Measurements from ENCODE around the gene ADAMTS6.
"Not testable (repeated sequence)": the region's sequence is repeated elsewhere in the genome, so short reads cannot be mapped to it uniquely, and the experiment has no call there.

The ADAMTS6 gene

DNA sequence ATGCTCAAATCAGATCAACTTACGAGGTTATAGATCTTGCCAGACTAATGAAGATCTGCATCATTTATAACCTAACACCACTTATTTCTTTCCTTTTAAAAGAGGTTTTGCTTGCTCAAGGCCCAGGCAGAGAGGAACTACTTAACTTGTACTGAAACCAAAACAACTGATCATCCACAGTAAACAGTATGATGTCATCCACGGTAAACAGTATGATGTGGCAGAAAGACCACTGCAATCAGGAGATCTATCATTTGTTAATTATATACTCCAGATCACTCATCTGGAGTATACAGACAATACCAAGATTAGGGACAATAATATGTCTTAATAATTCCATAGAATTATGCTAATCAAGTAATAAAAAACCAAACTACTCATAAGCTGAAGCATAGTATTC is 116.8 kb downstream of the ADAMTS6 start:
- DNase-seq = no peak

DNA sequence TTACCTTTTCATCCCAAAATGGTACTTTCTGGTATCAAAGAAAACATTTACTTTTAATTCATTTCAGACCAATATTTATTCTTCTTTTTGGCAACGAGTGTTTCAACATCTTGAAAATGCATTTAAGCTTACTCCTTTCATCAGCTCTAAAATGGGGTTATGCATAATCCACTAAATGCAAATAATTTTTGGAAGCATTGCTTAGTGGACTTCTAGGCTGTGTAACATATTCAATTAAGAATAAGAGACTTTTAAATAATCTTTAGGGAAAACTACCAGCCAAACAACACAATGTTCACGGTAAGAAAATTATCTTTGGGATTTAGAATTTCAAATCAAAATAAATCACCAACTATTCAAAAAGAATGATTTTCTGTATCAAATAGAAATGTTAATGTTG is 118.2 kb downstream of the ADAMTS6 start:
- DNase-seq = no peak

DNA sequence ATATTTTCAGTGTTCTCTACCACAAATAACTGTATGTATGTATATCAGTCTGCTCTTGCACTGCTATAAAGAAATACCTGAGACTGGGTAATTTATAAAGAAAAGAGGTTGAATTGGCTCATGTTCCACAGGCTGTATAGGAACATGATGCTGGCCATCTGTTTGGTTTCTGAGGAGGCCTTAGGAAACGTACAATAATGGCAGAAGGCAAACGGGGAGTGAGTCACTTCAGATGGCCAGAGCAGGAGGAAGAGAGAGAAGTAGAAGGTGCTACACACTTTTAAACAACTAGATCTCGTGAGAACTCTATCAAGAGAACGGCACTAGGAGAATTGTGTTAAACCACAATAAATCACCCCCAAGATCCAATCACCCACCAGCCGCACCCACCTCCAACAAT is 121.7 kb downstream of the ADAMTS6 start:
- no peak for DNase-seq

DNA sequence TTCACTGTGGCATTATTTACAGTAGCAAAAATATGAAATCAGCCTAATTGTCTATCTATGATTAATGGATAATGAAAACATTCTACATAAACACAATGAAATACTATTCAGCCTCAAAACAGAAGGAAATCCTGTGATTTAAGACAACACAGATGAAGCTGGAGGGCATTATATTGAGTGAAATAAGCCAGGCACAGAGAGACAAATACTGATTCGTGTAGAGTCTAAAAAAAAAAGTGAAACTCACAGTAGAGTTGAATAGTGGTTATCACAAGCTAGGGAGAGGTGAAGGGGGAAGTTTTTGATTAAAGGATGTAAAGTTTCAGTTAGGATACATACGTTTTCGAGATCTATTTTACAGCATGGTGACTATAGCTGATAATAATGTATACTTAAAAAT is 122.2 kb downstream of the ADAMTS6 start:
- DNase-seq = no peak

GRCh38 chr5:65356274-65356673 is 125.4 kb downstream of the ADAMTS6 start:
- DNase-seq = no peak

- DNase-seq = no peak
Observed at GRCh38 chr5:65355301-65355700, 126.4 kb downstream of the ADAMTS6 start.

GRCh38 chr5:65341835-65342234 is 139.9 kb downstream of the ADAMTS6 start:
- DNase-seq = no peak

DNA sequence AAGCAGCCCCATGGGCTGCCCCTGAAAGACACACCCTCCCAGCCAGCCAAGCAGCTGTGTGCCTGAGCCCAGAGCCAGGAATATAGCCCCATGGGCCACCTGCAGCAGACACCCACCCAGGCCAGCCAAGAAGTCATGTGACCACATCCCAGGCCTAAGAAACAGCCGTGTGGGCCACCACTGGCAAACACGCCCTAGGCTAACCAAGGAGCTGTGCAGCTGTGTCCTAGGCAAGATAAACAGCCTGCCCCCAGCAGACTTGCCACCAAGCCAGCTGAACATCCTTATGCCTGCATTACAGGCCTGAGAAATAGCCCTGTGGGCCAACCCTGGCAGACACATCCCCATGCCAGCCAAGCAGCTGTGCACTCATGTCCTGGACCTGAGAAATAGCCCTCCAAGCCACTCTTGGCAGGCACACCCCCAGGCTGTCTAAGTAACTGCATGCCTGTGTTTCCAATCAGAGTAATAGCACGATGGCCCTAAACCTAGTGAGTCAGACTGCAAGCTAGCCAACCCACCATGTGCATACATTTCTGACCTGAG is 143.0 kb downstream of the ADAMTS6 start:
- no peak for DNase-seq

DNA sequence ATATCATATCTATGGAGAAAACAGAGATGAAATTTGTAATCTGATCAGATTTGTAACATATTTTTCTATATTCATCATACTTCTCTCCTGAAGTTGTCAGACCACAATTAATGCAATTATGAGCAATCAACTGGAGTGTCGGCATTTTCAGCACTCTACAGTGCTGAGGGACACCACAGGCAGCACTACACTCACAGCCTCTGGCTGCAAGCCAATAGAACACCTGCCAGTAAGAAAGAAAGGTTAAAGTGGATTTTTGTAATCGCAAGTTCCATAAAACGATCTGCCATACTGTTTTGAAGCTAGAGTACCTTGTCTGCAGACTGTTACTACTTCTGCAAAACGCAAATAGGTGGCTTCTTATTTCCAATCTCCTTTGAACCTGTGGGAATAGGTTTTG is 147.6 kb downstream of the ADAMTS6 start:
- no peak for DNase-seq

DNA sequence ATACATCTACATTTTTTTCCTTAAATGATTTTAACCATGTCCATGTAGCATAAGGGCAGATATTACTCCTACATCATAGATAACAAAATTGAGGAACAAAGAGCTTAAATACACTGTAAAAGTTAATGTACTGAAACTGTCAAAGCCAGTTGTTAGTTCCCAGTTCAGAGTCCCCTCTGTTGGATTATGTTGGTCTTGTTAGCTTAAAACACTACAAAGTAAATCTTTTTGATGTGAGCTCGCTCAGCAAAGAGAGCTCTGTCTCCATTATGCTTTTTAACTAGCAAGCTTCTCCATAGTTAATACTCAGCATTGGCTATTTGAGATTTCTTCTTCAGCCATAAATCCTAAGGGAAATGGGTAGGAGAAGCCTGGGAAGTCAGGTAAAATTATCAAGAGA is 149.1 kb downstream of the ADAMTS6 start:
- no peak for DNase-seq

DNA sequence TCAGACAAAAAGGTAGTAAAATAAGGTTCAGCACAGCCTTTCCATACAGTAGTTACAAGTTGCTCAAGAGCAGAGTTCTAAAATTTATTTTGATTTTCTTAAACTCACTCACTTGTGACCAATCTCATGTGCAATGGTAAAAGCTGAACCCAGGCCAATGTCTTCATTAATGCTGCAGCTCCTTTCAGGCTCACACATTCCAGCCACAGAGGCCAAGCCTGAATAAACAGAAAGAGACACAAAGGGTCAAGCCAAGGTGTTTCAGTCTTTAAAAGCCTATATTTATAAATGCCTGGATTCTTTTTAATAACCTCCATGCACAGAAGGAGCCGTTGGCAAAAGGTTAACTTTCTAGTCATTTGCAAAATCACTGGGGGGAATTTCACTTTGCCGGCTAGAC is 152.5 kb downstream of the ADAMTS6 start:
- DNase-seq = no peak

DNA sequence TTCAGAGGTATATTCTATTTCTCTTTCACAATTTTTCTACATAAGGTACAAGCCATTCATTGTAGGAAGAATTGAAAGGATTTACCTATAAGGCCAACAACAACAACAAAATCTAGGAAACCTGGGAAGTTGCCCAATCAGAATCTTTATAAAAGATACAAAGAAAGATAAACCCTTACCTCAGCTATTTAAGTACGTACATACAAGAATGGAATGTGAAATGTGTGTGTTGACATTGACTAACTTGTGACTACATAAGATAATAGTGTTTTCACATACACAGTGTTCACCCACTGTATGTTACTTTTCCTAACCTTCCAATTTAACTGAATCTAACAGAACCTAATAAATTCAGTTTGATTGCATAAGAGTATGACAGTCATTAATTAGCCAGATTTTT is 154.1 kb downstream of the ADAMTS6 start:
- DNase-seq = no peak

DNA sequence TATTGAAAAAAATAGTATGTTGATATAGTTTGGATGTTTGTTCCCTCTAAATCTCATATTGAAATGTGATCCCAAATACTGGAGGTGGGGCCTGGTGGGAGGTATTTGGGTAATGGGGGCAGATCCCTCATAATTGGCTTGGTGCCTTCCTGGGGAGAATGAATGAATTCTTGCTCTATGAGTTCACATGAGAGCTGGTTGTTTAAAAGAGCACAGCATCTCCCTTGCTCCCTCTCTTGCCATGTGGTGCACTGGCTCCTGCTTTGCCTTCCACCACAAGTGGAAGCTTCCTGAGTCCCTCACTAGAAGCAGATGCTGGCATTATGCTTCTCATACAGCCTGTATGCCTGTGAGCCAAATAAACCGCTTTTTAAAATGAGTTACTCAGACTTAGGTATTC is 154.8 kb downstream of the ADAMTS6 start:
- DNase-seq = no peak

DNA sequence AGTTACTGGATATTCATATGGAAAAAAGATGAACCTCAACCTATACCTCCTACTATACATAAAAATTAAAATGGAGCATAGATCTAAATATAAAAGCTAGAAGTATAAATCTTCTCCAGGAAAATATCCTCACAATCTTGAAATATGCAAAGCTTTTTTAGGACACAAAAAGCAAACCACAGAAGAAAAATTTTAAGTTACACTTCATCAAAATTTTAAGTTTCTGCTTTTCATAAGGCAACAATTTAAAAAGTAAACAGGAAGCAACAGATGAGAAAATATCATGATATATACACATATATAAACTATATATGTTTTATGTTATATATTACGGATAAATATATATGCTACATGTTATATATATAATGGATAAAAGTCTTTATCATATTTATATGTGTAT is 157.5 kb downstream of the ADAMTS6 start:
- DNase-seq = no peak

DNA sequence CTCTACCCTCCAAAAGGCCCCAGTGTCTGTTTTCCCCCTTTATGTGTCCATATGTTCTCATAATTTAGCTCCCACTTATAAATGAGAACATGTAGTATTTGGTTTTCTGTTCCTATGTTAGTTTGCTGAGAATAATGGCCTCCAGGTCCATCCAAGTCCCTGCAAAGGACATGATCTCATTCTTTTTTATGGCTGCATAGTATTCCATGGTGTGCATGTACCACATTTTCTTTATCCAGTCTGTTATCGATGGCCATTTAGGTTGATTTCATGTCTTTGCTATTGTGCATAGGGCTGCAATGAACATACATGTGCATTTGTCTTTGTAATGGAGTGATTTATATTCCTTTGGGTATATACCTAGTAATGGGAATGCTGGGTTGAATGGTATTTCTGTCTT is 161.0 kb downstream of the ADAMTS6 start:
- DNase-seq = not testable (repeated sequence)

- DNase-seq = no peak
Observed at GRCh38 chr5:65320250-65320649, 161.5 kb downstream of the ADAMTS6 start.

DNA sequence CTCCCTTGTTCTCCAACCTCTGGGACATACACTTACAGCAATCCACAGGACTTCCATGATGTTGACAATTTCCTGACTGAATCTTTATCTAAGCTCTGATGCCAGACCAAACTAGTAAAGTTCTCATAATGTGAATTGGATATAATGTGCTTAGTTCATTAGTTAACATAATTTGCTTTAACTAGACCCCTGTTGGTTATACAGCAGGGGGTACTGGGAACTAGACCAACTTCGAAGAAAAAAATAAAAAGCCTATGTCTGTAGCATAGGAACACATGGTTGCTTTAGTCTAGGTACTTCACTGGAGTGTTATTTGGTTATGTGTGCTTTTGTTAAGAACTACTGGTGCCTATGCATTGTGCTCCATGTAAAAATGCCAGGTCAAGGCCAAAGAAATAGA is 173.8 kb downstream of the ADAMTS6 start:
- no peak for DNase-seq

DNA sequence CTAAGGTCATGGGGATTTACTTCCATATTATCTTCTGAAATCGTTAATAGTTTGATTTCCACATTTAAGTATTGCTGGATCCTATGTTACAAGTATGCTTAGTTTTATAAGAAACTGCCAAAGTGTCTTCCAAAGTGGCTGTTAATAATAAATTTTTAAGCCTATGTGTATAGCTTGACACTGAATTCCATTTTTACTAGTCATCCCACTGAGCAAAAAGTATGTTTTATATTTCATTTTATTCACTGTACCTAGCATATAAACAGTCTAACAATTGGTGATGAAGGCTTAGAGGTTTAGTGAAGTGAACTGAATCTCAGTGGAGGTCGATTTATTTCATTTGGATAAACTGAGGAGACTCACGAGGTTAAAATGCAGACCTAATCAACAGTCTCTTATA is 174.6 kb downstream of the ADAMTS6 start:
- no peak for DNase-seq

DNA sequence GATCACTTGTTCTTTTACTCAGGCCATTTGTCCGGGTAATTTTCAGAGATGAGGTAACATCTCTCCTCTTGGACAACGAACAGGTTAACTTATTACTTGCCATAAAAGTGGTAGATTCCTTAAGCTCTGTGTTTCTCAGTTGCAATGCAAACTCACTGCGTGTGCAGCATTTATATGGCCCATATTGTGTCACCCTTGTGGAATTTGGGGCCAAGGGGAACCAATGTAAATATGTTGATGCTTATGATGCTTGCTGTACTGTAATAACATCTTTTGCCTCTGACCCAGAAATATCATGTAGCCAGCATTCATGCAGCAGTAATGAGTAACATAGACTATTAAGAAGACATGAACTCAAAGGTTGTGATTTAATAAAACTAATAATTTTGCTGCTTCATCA is 175.8 kb downstream of the ADAMTS6 start:
- DNase-seq = no peak

- no peak for DNase-seq
Observed at GRCh38 chr5:65299861-65300260, 181.9 kb downstream of the ADAMTS6 start.

DNA sequence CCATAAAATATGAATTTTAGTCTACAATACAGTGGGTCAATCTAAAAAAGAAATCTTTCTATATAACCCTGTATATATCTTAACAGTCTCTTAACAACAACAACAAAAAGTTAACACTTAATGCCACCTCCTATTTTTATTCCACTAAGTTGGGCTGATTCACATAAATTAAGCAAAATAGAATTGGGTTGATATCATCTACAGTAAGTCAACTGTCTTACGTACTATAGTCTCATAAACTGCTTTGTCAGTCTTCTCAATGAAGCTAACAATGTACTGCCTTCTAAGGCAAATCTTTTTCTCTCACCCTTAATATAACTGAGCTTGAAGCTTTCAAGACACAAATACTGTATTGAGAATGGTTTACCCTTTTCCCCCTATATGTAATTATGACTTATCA is 185.7 kb downstream of the ADAMTS6 start:
- DNase-seq = no peak

DNA sequence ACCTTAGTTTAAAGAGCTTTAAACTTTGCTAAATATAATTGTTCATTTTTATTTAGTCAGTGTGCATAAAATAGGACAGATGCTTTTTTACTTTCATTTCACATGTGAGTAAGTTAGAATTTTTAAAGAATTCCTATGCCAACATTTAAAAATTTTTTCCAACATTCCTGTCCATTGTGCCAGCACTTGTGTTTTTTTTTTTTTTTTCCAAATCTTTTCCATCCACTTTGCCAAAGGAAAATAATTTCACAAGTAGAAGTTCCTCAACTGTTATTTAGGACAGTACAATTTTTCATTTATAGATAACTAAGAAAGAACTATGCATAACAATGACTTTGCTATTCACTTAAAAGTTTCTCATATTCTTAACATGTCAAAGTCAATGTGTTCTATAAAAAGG is 189.5 kb downstream of the ADAMTS6 start:
- no peak for DNase-seq

GRCh38 chr5:65290677-65291076 is 191.0 kb downstream of the ADAMTS6 start:
- no peak for DNase-seq

GRCh38 chr5:65288657-65289056 is 193.1 kb downstream of the ADAMTS6 start:
- DNase-seq = no peak

GRCh38 chr5:65279603-65280002 is 202.1 kb downstream of the ADAMTS6 start:
- no peak for DNase-seq
